ENCODE measurements around the gene PUS1.

Gene PUS1

GRCh38 chr12:131903270-131904255 lies 25.5 kb upstream of the PUS1 start:
- no peak for DNase-seq

DNA sequence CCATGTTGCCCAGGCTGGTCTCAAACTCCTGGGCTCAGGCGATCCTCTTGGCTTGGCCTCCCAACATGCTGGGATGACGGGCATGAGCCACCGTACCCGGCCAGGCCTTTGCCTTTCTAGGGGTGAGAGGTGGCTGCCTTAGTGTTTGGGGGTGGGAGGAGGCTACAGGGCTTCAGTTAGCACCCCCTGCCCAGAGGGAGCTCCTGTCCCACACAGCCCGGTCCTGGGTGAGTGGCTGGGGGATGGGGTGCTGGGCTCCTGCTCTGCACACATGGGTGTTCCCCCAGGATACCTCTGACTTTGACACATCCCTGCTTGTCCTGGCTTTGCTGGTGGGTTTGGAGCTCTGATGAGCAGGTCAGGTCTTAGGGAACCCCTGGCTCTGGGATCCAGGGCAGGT lies 24.7 kb upstream of the PUS1 start:
- no peak for DNase-seq

DNA sequence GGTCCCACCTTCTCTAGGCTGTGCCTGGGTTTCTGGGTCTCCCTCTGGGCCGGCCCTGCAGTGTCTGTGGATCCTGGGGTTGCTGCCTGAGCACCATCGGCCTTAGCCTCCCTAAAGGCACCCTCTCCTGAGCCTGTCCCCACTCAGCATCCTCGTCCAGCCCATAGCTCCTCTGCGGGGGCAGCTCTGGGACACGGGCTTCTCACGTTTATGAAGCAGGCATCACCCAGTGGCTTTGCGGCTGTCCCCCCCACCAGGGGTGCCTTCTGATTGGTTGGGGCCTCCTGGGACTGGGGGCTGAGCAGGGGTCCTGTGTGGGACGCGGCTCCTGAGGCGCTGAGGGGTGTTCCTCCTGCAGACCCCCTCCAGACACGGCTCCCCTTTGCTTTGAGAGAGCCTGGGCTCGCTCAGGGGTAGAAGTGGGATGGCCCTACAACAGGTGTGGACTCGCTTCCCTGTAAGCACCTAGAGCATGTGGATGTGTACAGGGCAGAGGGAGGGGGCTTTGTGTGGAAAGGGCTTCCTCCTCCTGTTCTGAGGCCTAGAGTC lies 23.9 kb upstream of the PUS1 start:
- no peak for DNase-seq

- no peak for DNase-seq
These were observed 23.4 kb upstream of the PUS1 start for GRCh38 chr12:131905630-131906091.

GRCh38 chr12:131907379-131908091 lies 21.5 kb upstream of the PUS1 start:
- no peak for DNase-seq

GRCh38 chr12:131908092-131909080 lies 20.7 kb upstream of the PUS1 start:
- no peak for DNase-seq

DNA sequence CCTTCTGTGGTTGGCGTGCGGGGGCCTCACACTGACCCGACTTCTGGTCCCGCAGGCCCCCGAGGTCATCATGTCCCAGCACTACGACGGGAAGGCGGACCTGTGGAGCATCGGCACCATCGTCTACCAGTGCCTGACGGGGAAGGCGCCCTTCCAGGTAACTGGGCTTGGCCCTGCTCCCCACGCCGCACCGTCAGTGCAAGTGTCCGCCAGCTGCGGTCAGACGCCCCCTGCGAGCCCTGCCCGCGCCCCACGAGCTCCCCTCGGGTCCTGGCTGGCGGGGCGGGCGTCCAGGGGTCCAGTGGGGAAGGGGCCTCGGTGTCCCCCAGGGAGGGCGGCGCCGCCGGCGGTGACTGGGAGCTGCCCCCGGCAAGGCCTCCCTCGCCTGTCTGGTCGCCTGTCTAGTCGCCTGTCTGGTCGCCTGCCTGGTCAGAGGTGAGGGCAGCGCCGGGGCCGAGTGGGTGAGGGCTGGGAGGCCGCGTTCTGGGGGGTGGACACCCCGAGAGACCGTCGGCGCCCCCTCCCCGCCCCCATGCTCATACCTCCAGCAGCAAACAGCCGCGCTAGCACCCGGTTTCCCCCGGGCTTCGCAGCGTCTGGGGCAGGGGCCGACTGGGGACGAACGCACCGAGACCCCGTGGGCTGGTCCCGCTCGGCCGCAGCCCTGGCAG lies 19.9 kb upstream of the PUS1 start:
- DNase-seq = no peak

DNA sequence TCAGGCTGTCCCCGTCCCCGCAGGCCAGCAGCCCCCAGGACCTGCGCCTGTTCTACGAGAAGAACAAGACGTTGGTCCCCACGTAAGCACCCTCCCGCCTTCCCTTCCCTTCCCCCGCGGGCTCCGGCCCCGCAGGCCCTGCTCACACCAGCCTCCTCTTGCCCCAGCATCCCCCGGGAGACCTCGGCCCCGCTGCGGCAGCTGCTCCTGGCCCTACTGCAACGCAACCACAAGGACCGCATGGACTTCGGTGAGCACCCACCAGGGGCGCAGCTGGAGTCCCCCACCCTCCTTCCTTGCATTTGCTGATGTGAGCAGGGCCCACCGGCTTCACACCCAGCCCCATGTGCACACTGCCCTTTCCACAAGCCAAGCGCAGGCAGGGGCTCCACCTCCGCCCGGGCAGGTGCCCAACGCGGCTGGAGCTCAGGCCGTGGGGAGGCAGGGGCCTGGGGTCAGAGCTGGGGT lies 19.3 kb upstream of the PUS1 start:
- DNase-seq = no peak

GRCh38 chr12:131910302-131911027 lies 18.6 kb upstream of the PUS1 start:
- DNase-seq = no peak

- DNase-seq = no peak
These were observed 17.9 kb upstream of the PUS1 start for GRCh38 chr12:131911028-131911650.

DNA sequence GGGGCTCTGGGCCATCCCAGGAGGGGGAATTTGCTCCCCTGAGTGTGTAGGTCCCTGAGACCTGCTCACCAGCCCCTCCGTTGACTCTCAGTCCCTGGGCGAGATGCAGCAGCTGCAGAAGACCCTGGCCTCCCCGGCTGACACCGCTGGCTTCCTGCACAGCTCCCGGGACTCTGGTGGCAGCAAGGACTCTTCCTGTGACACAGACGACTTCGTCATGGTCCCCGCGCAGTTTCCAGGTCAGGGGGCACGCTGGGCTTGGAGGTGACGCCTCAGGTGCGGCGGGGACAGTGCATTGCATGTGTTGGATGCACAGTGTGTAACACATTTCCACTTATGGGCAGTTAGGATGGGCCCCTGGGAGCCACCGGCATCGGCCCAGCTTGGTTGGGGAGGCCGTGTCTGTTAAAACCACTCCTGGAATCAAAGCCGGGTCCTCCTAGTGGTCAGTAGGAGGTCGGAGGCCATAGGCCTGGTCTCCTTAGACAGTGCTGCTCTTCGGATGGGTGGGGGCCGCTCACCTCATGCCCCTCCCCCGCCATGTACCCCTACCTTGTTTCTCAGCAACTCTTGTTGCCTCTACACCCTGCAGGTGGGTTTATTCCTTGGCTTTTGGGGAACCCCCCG lies 17.1 kb upstream of the PUS1 start:
- DNase-seq = no peak

DNA sequence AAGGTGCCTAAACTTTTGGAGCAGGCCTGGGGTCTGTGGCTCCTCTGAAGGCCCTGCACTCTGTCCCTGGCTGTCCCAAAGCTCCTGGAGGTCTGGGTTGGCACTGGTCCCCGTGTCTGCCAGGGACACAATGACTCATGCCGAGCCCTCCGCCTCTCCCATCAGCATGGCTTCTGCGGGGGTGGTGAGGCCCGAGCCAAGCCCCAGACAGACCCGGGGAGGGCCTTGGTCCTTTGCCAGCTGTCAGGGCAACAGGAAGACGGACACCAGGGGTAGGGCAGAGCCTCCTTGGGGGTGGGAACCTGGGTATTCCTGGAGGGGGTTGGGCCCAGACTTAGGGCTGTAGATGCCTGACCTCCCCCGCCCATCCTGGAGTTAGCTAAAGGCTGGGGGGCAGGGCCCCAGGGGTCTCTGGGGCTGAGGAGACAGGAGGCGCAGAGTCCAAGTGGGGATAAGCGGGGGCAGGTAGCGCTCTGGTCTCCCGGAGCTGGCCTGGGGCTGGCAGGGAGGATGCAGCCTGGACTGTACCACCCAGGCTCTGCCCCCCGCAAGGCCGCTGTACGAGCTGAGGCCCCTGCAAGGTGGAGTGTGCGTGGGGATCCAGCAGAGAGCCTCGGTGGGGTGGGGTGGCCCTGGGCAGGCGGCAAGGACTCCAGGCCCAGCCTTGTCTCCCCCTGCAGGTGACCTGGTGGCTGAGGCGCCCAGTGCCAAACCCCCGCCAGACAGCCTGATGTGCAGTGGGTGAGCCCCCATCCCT lies 16.4 kb upstream of the PUS1 start:
- DNase-seq = no peak

- no peak for DNase-seq
These were observed 15.4 kb upstream of the PUS1 start for GRCh38 chr12:131913666-131914065.

GRCh38 chr12:131914179-131914702 lies 14.8 kb upstream of the PUS1 start:
- no peak for DNase-seq

DNA sequence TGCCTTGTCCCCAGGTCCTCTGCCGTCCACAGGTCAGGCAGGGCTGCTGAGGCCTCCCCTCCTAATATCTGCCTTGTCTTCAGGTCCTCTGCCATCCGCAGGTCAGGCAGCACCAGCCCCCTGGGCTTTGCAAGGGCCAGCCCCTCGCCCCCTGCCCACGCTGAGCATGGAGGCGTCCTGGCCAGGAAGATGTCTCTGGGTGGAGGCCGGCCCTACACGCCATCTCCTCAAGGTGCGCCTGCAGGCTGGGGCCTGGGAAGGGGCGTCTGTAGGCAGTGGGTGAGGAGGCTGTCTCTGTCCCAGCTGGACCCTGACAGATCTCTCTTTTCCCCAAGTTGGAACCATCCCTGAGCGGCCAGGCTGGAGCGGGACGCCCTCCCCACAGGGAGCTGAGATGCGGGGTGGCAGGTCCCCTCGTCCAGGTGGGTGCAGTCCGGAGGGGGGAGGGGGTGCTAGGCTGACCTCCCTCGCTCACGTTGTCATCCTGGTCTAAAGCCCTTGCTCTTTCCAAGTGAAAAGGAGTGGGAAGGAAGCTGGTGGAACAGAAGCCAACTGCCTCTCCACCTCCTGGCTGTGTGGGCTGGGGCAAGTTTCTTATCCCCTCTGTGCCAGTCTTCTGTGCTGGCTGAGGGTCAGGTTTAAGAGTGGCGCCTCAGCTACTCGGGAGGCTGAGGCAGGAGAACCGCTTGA lies 13.9 kb upstream of the PUS1 start:
- DNase-seq = no peak

GRCh38 chr12:131915823-131916222 lies 13.3 kb upstream of the PUS1 start:
- no peak for DNase-seq

- DNase-seq = no peak
These were observed 12.6 kb upstream of the PUS1 start for GRCh38 chr12:131916306-131917138.
